ENCODE results near the gene NAA60. TPM values are rescaled to one million over a fixed set of nuclear protein-coding genes. Genes with fewer than 3 reads are reported as not detected.

NAA60 gene
- polyA plus RNA-seq, 1 donor from 2014 or later = 32.0 TPM

DNA sequence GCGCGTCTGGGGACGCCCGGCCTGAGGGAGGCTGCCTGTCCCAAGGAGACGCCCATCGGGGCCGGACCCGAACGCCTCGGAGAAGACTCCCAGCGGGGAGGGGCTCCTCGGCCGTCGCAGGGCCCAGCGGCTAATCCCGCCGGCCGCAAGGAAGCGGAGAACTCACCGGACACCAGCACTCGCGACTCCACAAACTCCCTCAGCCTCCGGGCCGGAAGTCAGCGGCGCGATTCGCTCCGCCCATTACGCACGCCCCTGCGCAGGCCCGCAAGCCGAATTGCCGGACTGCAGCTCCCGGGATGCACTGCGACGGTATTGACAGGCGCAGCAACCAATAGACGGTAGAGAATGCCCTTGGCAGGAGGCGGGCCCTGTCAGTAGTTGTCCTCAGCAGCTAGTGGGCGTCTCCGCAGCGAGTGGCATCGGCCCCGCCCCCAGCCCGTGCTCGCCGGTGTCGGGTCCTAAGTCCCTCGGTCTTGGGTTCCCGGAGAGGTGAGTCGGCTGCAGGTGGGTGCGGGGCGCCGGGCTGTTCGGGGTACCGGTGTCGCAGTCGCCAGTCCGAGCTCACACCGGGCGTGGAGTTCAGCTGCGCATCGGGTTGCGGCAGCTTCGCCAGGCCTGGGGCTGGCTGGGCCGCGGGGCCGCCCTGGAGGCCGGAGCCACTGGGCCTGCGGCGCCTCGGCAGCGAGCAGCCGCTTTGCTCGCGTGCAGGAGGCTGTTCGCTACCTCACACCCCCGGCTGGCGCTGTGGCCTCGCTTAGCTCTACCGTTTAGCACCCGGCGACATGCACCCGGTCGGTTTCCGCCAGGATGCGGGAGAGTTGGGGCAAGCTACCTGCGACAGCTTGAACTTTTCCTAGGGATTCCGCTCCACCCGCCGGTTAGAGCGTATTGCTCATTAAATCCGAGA is 42.4 kb upstream of the NAA60 start, which contains the start of the genes ZNF174 and ZSCAN32:
Gene ZNF174, plus strand, starts transcription at position 437 of the 910 bp plus-strand sequence. CDS start 790 bp downstream, outside the sequence.
Gene ZSCAN32, minus strand, starts transcription at position 226 of the 910 bp plus-strand sequence. CDS start 3,447 bp downstream, outside the sequence.
- H3K9me3 ChIP-seq (ENCODE audit: low read length) = no peaks in the 10 kb centered on the region

DNA sequence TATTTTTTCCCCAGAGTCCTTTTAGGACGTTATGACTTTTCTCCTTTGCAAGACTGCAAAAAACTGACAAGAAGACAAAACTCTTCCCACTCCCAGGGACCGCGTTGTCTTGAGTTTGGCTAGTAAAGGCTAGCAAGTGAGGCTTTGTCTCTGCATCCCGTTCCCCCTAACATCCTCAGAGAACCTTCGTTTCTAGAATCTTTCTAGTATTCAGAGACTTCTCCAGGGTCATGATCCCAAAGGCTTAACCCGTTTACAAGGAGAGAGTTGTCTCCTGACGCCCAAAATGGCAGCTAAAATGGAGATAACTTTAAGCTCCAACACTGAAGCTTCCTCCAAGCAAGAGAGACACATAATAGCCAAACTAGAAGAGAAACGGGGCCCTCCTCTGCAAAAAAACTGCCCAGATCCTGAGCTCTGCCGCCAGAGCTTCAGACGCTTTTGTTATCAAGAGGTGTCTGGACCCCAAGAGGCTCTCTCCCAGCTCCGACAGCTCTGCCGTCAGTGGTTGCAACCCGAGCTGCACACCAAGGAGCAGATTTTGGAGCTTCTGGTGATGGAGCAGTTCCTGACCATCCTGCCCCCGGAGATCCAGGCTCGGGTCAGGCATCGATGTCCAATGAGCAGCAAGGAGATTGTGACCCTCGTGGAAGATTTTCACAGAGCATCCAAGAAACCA is 41.6 kb upstream of the NAA60 start:
- H3K9me2 ChIP-seq (ENCODE audit: insufficient read depth, low read length) = no peaks in the 10 kb centered on the region
- H4K20me1 ChIP-seq (ENCODE audit: insufficient read depth) = no peaks in the 10 kb centered on the region
- peak overlapping the region; percentile 30 for H2AFZ ChIP-seq (ENCODE audit: low read depth, low read length)
- no peaks in the 10 kb centered on the region for H3K27me3 ChIP-seq (ENCODE audit: insufficient read depth, low read depth, low read length)
- H3K36me3 ChIP-seq (ENCODE audit: insufficient read depth, low read length) = peaks cover 17% of the 10 kb centered on the region
- peak overlapping the region; percentile 70 for H3K9ac ChIP-seq (ENCODE audit: low read length)
- H3K79me2 ChIP-seq (replicated peaks; ENCODE audit: insufficient read depth, low read length) = peaks cover 22% of the 10 kb centered on the region
- H3K4me3 ChIP-seq (ENCODE audit: low read length) = peak overlapping the region; percentile 87
- peak overlapping the region; percentile 87 for H3K4me2 ChIP-seq (ENCODE audit: low read length)
- H3F3A ChIP-seq (ENCODE audit: insufficient read depth, low read length, poor library complexity, severe bottlenecking) = no peaks in the 10 kb centered on the region
- H3K27ac ChIP-seq (ENCODE audit: low read length) = peak overlapping the region; percentile 55
- H3K9me3 ChIP-seq (ENCODE audit: low read length) = no peaks in the 10 kb centered on the region
- TF ChIP-seq RAD21 (conservative IDR thresholded peaks at IDR 0.05) (no peak), POLR2AphosphoS5 (IDR thresholded peaks at IDR 0.05) (no peak), MXI1 (conservative IDR thresholded peaks at IDR 0.05; ENCODE audit: poor library complexity, severe bottlenecking) (no peak), EZH2 (IDR thresholded peaks at IDR 0.05; ENCODE audit: borderline replicate concordance, insufficient read depth, low read length, poor library complexity, severe bottlenecking) (no peak), EP300 (conservative IDR thresholded peaks at IDR 0.05; ENCODE audit: poor library complexity, severe bottlenecking) (no peak), TAF1 (IDR thresholded peaks at IDR 0.05; ENCODE audit: low read depth) (no peak)
- TF ChIP-seq, protein P1, sequence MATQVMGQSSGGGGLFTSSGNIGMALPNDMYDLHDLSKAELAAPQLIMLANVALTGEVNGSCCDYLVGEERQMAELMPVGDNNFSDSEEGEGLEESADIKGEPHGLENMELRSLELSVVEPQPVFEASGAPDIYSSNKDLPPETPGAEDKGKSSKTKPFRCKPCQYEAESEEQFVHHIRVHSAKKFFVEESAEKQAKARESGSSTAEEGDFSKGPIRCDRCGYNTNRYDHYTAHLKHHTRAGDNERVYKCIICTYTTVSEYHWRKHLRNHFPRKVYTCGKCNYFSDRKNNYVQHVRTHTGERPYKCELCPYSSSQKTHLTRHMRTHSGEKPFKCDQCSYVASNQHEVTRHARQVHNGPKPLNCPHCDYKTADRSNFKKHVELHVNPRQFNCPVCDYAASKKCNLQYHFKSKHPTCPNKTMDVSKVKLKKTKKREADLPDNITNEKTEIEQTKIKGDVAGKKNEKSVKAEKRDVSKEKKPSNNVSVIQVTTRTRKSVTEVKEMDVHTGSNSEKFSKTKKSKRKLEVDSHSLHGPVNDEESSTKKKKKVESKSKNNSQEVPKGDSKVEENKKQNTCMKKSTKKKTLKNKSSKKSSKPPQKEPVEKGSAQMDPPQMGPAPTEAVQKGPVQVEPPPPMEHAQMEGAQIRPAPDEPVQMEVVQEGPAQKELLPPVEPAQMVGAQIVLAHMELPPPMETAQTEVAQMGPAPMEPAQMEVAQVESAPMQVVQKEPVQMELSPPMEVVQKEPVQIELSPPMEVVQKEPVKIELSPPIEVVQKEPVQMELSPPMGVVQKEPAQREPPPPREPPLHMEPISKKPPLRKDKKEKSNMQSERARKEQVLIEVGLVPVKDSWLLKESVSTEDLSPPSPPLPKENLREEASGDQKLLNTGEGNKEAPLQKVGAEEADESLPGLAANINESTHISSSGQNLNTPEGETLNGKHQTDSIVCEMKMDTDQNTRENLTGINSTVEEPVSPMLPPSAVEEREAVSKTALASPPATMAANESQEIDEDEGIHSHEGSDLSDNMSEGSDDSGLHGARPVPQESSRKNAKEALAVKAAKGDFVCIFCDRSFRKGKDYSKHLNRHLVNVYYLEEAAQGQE (IDR thresholded peaks at IDR 0.05; ENCODE audit: borderline replicate concordance) = no peak

More for the DNA sequence above, 42.4 kb upstream of the NAA60 start, which contains the start of the genes ZNF174 and ZSCAN32:
- no peak for TF ChIP-seq EZH2 (IDR thresholded peaks at IDR 0.05; ENCODE audit: borderline replicate concordance, insufficient read depth, low read length, poor library complexity, severe bottlenecking)
- TF ChIP-seq, protein P2, sequence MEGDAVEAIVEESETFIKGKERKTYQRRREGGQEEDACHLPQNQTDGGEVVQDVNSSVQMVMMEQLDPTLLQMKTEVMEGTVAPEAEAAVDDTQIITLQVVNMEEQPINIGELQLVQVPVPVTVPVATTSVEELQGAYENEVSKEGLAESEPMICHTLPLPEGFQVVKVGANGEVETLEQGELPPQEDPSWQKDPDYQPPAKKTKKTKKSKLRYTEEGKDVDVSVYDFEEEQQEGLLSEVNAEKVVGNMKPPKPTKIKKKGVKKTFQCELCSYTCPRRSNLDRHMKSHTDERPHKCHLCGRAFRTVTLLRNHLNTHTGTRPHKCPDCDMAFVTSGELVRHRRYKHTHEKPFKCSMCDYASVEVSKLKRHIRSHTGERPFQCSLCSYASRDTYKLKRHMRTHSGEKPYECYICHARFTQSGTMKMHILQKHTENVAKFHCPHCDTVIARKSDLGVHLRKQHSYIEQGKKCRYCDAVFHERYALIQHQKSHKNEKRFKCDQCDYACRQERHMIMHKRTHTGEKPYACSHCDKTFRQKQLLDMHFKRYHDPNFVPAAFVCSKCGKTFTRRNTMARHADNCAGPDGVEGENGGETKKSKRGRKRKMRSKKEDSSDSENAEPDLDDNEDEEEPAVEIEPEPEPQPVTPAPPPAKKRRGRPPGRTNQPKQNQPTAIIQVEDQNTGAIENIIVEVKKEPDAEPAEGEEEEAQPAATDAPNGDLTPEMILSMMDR (IDR thresholded peaks at IDR 0.05; ENCODE audit: poor library complexity, severe bottlenecking) = peak; percentile 33
- peak; percentile 81 for TF ChIP-seq POLR2AphosphoS5 (IDR thresholded peaks at IDR 0.05)
- TF ChIP-seq MXI1 (conservative IDR thresholded peaks at IDR 0.05; ENCODE audit: poor library complexity, severe bottlenecking) = peak; percentile 83
- TF ChIP-seq RAD21 (conservative IDR thresholded peaks at IDR 0.05) = peak; percentile 44
- peak; percentile 97 for TF ChIP-seq TAF1 (IDR thresholded peaks at IDR 0.05; ENCODE audit: low read depth)
- peak; percentile 67 for TF ChIP-seq EP300 (conservative IDR thresholded peaks at IDR 0.05; ENCODE audit: poor library complexity, severe bottlenecking)
- TF ChIP-seq SMC3 (conservative IDR thresholded peaks at IDR 0.05; ENCODE audit: poor library complexity) = peak; percentile 52
- TF ChIP-seq, protein P1 (IDR thresholded peaks at IDR 0.05; ENCODE audit: borderline replicate concordance) = peak; percentile 77
- Histone ChIP-seq H3K4me2 (ENCODE audit: low read length) (peak within 1 kb of the TSS; percentile 88), H3K36me3 (ENCODE audit: insufficient read depth, low read length) (peaks cover 13% of the 10 kb centered on the region), H3K4me3 (ENCODE audit: low read length) (peak within 1 kb of the TSS; percentile 87), H3K27me3 (ENCODE audit: insufficient read depth, low read depth, low read length) (no peaks in the 10 kb centered on the region), H3K9me2 (ENCODE audit: insufficient read depth, low read length) (no peaks in the 10 kb centered on the region), H3K79me2 (replicated peaks; ENCODE audit: insufficient read depth, low read length) (peaks cover 22% of the 10 kb centered on the region), H3K9ac (ENCODE audit: low read length) (peak within 1 kb of the TSS; percentile 70), H3K27ac (ENCODE audit: low read length) (peak within 1 kb of the TSS; percentile 55), H2AFZ (ENCODE audit: low read depth, low read length) (peak within 1 kb of the TSS; percentile 46), H4K20me1 (ENCODE audit: insufficient read depth) (no peaks in the 10 kb centered on the region), H3F3A (ENCODE audit: insufficient read depth, low read length, poor library complexity, severe bottlenecking) (no peaks in the 10 kb centered on the region)

Measured in neural cell (in vitro differentiated cells).